Umbilical cord (tissue), 2 donors: ENCODE data around the gene ABHD14A. TPM values are rescaled to one million over a fixed set of nuclear protein-coding genes. Genes with fewer than 3 reads are reported as not detected.
A peak's percentile ranks its signal among the peaks of the same experiment; 100 is the strongest.

Experiments used
- DNase-seq: peaks from one replicate; pipeline ENCODE4 v3.0.0-alpha.2; 2015; ENCODE audit warnings: low spot score
- total RNA-seq: library from RNA; depleted of rRNA; stranded (reverse); fragments of >200 nt; gene quantifications from one replicate; pipeline ENCODE4 v1.2.3, GENCODE V29; 2014; ENCODE audit warnings: low replicate concordance; ENCODE audit not compliant: insufficient read depth

ABHD14A gene
- total RNA-seq, 1 donor from 2014 or later, result 8.9 TPM

DNA sequence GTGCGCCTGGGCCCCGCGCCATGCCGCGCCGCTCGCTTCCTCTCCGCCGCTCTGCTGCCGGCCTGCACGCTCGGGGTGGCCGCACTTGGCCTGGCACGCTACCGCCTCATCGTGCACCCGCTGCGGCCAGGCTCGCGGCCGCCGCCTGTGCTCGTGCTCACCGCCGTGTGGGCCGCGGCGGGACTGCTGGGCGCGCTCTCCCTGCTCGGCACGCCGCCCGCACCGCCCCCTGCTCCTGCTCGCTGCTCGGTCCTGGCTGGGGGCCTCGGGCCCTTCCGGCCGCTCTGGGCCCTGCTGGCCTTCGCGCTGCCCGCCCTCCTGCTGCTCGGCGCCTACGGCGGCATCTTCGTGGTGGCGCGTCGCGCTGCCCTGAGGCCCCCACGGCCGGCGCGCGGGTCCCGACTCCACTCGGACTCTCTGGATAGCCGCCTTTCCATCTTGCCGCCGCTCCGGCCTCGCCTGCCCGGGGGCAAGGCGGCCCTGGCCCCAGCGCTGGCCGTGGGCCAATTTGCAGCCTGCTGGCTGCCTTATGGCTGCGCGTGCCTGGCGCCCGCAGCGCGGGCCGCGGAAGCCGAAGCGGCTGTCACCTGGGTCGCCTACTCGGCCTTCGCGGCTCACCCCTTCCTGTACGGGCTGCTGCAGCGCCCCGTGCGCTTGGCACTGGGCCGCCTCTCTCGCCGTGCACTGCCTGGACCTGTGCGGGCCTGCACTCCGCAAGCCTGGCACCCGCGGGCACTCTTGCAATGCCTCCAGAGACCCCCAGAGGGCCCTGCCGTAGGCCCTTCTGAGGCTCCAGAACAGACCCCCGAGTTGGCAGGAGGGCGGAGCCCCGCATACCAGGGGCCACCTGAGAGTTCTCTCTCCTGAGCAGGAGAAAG is 18.7 kb upstream of the ABHD14A start:
- DNase-seq, result peak; percentile 60

DNA sequence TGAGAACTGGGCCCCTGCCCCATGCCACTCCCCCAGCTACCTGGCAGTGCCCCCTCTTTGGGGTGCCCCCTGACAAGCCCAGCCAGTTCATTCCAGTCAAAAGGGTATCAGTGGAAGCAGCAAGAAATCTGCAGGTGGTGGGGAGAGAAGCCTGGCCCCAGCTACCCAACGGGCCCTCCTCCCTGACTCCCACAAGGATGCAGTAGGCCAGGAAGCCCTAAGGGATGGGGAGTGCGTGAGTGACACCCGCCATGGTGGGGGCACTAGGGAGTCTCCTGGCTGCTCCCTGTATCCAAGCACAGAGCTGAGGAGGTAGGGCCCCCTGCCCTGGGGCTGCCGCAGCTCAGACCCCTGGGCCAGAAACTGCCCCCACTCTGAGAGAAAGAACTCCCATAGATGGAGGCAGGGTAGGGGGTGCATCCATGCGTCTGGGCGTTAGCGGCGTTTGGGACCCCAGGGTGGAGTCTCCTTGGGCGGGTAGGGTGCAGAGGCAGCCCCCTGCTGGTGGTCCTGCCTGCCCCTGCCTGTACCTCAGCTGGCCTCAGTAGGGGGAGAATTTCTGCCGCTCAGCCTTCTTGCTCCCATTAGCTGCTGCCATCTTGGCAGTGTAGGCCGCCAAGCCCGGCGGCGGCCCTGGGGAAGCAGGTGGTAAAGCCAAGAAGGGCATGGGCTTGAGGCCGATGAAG is 17.2 kb upstream of the ABHD14A start:
- no peak for DNase-seq

DNA sequence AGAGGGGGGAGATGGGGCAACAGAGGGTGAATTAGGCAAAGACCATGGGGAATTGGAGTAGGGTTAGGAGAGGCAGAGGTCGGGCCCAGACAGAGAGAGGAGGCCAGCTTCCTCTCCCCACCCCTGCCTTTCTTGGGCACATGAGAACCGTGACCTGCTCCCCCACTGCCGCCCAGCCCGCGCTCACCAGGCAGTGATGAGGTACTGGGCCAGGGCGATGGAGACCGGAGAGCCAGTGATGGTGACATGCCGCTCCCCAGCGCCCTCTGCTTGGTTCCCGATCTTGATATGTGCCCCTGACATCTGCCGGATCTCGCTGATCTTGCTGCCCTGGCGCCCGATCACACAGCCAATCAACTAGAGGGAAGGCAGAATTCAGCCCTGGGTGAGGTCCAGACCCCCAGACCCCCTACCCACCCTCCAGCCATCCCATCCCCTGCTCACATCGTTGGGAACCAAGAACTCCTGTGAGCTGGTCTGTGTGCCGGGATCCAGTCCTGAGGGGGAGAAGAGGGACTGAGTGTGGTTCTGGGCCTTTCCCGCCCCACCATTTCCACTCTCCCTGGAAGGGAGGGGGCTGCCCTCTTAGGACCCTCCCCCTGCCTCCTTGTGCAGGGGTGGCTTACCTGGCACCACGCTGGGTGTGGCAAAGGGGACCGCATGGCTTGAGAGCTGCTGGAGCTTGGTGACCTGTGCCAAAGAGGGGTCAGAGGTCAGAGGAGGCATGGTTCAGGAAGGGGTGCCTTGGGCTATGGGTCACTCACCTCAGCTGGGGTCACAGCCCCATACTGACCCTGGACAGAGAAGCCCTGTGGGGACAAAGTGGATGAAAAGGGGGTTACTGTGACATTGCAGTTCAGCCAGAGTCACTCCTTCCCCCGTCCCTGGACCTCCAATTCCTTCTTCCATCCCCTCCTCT is 16.0 kb upstream of the ABHD14A start:
- DNase-seq, result no peak

DNA sequence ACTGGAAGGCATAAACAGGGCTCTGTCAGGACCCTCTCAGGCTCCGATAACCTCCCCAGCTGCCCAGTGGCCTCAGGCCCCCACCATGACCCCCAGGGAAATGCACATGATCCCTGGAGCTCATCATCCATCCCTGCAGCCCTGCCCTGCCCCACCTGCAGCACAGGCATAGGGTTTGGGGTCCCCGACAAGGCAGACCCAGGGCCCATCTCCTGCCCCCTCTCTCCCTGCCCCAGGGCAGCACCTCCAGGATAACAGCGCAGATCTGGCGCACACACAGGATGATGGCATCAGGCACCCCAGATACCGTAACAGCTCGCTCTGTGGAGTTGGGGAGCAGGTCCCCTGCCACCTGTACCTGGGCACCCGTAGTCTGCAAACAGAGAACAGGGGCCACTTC is 15.2 kb upstream of the ABHD14A start:
- DNase-seq, result no peak

- no peak for DNase-seq
These were observed 14.5 kb upstream of the ABHD14A start for GRCh38 chr3:51960386-51960785.

- no peak for DNase-seq
These were observed 13.9 kb upstream of the ABHD14A start for GRCh38 chr3:51961011-51961410.

DNA sequence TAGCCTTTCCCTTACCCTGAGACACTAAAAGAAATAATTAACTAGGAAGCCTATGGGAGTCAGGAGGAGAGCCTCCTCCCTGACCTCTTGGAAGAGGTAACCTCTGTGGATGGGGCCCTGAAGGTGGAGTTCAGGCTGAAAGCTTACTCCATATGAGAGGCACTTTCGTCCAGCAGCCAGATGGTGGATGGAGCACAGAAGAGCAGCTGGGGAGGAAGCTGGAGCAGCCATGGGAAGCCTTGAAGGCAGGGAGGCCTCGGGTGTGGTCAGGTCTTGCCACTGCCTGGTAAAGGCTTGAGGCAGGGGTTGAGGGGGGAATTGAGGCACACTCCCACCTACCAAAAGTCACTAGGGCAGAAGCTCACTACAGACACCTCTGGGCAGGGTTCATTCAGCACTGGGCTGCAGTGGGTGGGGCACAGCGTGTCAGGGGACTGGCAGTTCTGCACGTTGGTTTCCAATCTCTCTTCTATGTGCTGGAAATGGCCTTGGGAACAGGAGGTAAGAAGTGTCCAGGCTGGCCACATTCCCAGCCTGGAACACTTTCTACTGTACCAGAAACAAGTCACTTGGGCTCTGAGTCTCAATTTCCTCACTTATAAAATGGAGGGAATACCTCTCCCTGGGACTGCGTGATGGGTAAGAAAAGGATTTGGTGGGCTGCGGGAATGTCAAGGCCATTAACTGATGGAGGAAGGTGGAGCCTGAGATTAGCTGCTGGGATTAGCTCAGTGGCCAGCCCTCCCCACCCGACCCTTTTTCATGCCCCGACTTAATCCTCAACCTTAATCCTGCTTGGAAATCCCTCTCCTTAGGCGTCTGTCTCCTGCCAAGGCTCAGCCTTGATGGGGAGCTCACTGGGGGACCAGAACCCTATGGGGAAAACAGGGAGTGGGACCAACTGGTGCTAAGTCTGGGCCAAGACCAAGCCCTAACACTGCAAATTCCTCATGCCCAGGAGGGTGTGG is 13.0 kb upstream of the ABHD14A start:
- no peak for DNase-seq

GRCh38 chr3:51962854-51963530 is 11.9 kb upstream of the ABHD14A start:
- peak; percentile 78 for DNase-seq

GRCh38 chr3:51963951-51964451 is 10.9 kb upstream of the ABHD14A start:
- DNase-seq, result no peak

DNA sequence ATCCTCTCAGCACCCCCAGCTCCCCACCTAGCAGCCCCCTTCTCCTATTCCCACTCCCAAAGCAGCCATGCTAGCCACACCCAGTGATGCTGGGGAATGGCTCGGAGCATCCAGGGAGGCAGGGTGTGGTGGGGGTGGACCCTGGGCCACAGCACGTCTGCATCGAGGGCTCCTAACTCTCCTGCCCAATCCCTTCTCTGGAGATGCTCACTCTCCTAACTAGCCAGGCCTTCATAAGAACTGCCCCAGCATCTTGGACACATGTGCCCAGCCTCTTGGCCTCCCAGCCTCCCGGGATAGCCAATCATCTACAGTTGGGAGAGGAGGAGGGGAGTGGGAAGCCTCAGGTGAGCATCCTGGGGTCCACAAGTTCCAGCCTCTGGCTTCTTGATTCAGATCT is 10.3 kb upstream of the ABHD14A start:
- no peak for DNase-seq

DNA sequence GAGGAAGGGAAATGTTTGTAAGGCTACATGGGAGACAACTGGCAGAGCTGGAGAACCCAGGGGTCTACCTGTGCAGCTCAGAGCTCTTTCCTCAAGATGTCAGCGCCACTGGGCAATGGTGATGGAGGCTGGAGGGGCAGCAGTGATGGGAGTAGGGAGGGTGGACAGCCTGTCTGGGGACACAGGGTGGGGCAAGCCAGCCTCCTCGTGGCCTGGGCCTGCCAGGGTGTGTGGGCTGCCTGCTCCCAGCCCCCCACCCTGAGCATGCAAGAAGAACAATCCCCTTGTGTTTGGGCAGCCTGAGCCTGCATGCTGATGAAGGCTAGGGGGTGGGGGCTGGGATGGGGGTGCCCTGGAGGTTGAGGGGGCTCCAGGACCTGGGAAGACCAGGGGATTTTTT is 8.8 kb upstream of the ABHD14A start:
- DNase-seq, result no peak

DNA sequence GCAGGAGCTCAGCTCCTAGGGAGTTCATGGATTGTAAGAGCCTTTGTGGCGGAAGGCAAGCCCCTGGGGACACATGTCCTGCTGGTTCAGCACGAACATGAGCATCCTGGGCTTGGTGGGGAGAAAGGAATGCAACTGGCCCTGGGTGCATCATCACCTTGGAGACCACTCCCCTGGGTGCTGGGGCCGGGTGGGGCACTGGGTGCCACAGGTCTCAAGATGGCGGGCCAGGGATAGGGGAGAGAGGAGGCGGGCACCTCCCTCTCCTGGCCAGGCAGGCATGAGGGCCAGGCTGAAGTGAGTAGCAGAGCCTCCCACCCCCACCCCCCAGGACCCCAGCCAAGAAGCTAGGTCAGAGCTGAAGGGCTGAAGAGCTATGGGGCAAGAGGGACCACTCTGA is 8.4 kb upstream of the ABHD14A start:
- no peak for DNase-seq

GRCh38 chr3:51966922-51967383 is 7.9 kb upstream of the ABHD14A start:
- no peak for DNase-seq

DNA sequence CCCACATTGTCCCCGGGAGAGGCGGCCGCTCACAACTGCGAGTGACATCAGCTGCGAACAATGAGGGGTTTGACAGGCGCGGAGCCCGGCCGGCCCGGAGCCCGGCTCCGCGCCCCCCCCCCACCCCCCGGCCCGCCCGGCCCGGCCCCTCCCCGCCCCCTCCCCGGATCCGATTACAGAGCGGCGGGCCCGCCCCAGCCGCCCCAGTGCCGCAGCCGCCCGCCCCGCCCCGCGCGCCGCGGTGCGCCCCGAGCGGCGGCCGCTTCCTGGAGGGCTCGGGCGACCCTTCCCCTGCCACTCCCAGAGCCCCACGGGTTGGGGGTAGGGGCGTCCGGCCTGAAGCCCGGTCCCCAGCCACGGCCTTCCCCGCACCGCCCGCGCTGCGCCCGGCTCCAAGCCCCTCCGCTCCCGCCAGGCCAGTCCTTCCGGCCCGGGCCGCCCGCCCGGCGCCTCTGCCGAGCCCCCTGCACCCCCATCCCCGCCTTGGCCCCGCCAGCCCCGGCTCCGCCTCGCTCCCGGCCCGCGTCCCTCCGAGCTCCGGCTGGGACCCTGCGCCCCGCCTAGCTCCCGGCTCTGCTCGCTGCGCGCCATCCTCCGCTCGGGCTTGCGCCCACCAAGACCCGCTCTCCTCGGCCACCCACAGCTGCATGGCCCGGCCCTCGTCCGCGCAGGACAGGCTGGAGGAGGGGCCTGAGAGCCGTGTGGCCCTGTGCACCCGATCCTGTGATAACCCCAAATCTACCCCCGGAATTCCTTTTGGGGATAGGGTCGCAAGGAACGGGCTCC is 7.3 kb upstream of the ABHD14A start, which contains the start of gene PCBP4:
Gene PCBP4, minus strand, starts transcription at position 71 of the 786 bp plus-strand sequence. CDS start 6,214 bp downstream, outside the sequence.
- peak; percentile 52 for DNase-seq

DNA sequence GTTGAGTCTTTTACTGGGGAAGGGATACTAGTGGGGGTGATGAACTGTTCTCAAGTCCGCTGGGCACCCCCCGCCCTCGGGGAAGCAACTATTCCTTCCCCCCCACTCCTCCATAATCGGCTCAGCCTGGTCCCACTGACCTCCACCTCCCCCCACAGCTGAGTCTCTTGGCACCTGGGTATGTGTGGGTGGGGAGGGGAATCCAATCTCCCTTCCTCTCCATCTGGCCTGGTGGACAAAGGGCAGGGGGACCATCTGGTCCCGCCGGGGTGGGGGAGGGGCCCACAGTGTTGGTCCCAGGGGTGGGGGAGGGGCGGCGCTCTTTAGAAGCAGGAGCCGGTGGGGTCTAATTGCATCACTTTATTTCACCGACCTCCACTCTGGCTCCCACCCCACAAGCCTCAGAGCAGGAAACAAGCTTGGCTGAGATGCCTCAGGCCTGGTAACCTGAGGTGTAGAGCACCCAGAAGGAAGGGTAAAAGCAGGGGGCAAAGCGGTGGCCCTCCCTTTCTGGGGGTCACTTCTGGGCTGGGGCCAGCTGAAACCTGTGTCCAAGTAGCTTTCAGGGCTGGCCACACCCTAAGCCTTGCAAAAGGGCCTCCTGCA is 6.6 kb upstream of the ABHD14A start:
- DNase-seq, result peak; percentile 36

- no peak for DNase-seq
These were observed 5.8 kb upstream of the ABHD14A start for GRCh38 chr3:51968883-51969678.

- no peak for DNase-seq
These were observed 5.0 kb upstream of the ABHD14A start for GRCh38 chr3:51969841-51970240.
